ENCODE results near the gene EXOC6B.

Gene EXOC6B

GRCh38 chr2:72833084-72833714, 7.4 kb upstream of the EXOC6B start:
- no peak overlapping the region for H3K9ac ChIP-seq (ENCODE audit: low read depth, low read length, poor library complexity, severe bottlenecking)
- H3K4me2 ChIP-seq (ENCODE audit: low read depth, low read length, poor library complexity, severe bottlenecking): no peak overlapping the region
- no peaks in the 10 kb centered on the region for H4K20me1 ChIP-seq (ENCODE audit: insufficient read depth, low read length, poor library complexity, severe bottlenecking)
- H3K9me3 ChIP-seq (ENCODE audit: insufficient read depth, low read depth, low read length): no peaks in the 10 kb centered on the region
- no peak overlapping the region for H3K4me3 ChIP-seq (ENCODE audit: low read length, poor library complexity, severe bottlenecking)
- no peak overlapping the region for H2AFZ ChIP-seq (ENCODE audit: low read length)
- H3K9me2 ChIP-seq (replicated peaks; ENCODE audit: low read depth, low read length): no peaks in the 10 kb centered on the region
- H3K27me3 ChIP-seq (ENCODE audit: insufficient read depth, low read length, poor library complexity, severe bottlenecking): no peaks in the 10 kb centered on the region
- H3F3A ChIP-seq (ENCODE audit: low read depth): no peaks in the 10 kb centered on the region
- H3K79me2 ChIP-seq (ENCODE audit: insufficient read depth, low read length): no peaks in the 10 kb centered on the region
- no peaks in the 10 kb centered on the region for H3K36me3 ChIP-seq (ENCODE audit: insufficient read depth, low read length)
- H3K4me1 ChIP-seq (ENCODE audit: insufficient read depth, low read length, poor library complexity, severe bottlenecking): no peaks in the 10 kb centered on the region
- no peak for TF ChIP-seq CTCF (conservative IDR thresholded peaks at IDR 0.05; ENCODE audit: low read length)
- TF ChIP-seq EZH2phosphoT487 (IDR thresholded peaks at IDR 0.05; ENCODE audit: borderline replicate concordance): no peak

DNA sequence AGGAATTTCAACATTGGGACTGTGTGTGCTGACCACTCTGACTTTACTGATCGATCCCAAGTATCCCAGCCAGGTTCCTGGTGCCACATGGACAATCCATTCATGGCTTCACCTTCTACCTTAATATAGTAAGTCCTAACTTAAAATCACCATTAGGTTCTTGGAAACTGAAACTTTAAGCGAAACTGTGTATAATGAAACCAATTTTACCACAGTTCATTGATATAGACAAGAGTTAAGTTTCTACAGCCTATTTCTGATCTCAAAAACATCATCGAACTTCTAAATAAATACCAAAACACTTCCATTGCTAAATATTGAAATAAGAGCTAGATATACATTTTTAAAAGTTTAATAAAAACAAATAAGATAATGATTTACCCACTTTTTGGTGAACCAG, 4.4 kb upstream of the EXOC6B start:
- no peaks in the 10 kb centered on the region for H3K79me2 ChIP-seq (ENCODE audit: insufficient read depth, low read length)
- no peak overlapping the region for H2AFZ ChIP-seq (ENCODE audit: low read length)
- no peak overlapping the region for H3K4me2 ChIP-seq (ENCODE audit: low read depth, low read length, poor library complexity, severe bottlenecking)

GRCh38 chr2:72828840-72829507, 3.1 kb upstream of the EXOC6B start:
- H3K4me2 ChIP-seq (ENCODE audit: low read depth, low read length, poor library complexity, severe bottlenecking): no peak overlapping the region
- H3F3A ChIP-seq (ENCODE audit: low read depth): no peaks in the 10 kb centered on the region
- H3K9me3 ChIP-seq (ENCODE audit: insufficient read depth, low read depth, low read length): no peaks in the 10 kb centered on the region
- H3K36me3 ChIP-seq (ENCODE audit: insufficient read depth, low read length): no peaks in the 10 kb centered on the region
- H3K27me3 ChIP-seq (ENCODE audit: insufficient read depth, low read length, poor library complexity, severe bottlenecking): no peaks in the 10 kb centered on the region
- no peak overlapping the region for H3K9ac ChIP-seq (ENCODE audit: low read depth, low read length, poor library complexity, severe bottlenecking)
- H3K9me2 ChIP-seq (replicated peaks; ENCODE audit: low read depth, low read length): no peaks in the 10 kb centered on the region
- TF ChIP-seq CTCF (conservative IDR thresholded peaks at IDR 0.05; ENCODE audit: low read length) (no peak), EZH2phosphoT487 (IDR thresholded peaks at IDR 0.05; ENCODE audit: borderline replicate concordance) (no peak)
- H3K4me1 ChIP-seq (ENCODE audit: insufficient read depth, low read length, poor library complexity, severe bottlenecking): peaks cover 8% of the 10 kb centered on the region
- H3K79me2 ChIP-seq (ENCODE audit: insufficient read depth, low read length): no peaks in the 10 kb centered on the region
- no peak overlapping the region for H2AFZ ChIP-seq (ENCODE audit: low read length)
- H4K20me1 ChIP-seq (ENCODE audit: insufficient read depth, low read length, poor library complexity, severe bottlenecking): no peaks in the 10 kb centered on the region
- no peak overlapping the region for H3K4me3 ChIP-seq (ENCODE audit: low read length, poor library complexity, severe bottlenecking)

More for the DNA sequence above, 4.4 kb upstream of the EXOC6B start:
- Histone ChIP-seq H4K20me1 (ENCODE audit: insufficient read depth, low read length, poor library complexity, severe bottlenecking) (no peaks in the 10 kb centered on the region), H3K36me3 (ENCODE audit: insufficient read depth, low read length) (no peaks in the 10 kb centered on the region), H3K9me3 (ENCODE audit: insufficient read depth, low read depth, low read length) (no peaks in the 10 kb centered on the region), H3F3A (ENCODE audit: low read depth) (no peaks in the 10 kb centered on the region), H3K9me2 (replicated peaks; ENCODE audit: low read depth, low read length) (no peaks in the 10 kb centered on the region), H3K27me3 (ENCODE audit: insufficient read depth, low read length, poor library complexity, severe bottlenecking) (no peaks in the 10 kb centered on the region), H3K4me3 (ENCODE audit: low read length, poor library complexity, severe bottlenecking) (no peak overlapping the region), H3K4me1 (ENCODE audit: insufficient read depth, low read length, poor library complexity, severe bottlenecking) (no peaks in the 10 kb centered on the region), H3K9ac (ENCODE audit: low read depth, low read length, poor library complexity, severe bottlenecking) (no peak overlapping the region)
- TF ChIP-seq CTCF (conservative IDR thresholded peaks at IDR 0.05; ENCODE audit: low read length) (no peak), EZH2phosphoT487 (IDR thresholded peaks at IDR 0.05; ENCODE audit: borderline replicate concordance) (no peak)
